HEK293 (cell line): ENCODE results near the gene CABCOCO1.

Experiments
- CTCF ChIA-PET: fragments of 350-600 bp; formaldehyde crosslinking; extraction: SDS; loops from one replicate; lab custom pipeline; 2021; ENCODE audit warnings: antibody characterized with exemption; lab: Yijun Ruan, JAX
- POLR2A ChIA-PET: fragments of 300-600 bp; formaldehyde crosslinking; extraction: SDS; loops from one replicate; lab custom pipeline; 2020; ENCODE audit warnings: antibody characterized with exemption, inconsistent platforms; lab: Yijun Ruan, JAX
- H3K27ac ChIP-seq: fragments of 200-500 bp; sonication (Bioruptor generic); 2 replicates; pipeline ENCODE4 v1.5.1; 2014; ENCODE audit warnings: low read depth, low read length, control low read depth, inconsistent platforms; ENCODE audit errors: extremely low read depth
- H3K36me3 ChIP-seq, 2 experiments: fragments of 200-500 bp in 1 of 2; sonication (Bioruptor generic) in 1 of 2; 1 replicate in 1 of 2; 2 replicates in 1 of 2; pipeline ENCODE4 v1.5.1; 2014 to 2017; ENCODE audit warnings: inconsistent platforms in 2 of 2, low read length in 2 of 2; ENCODE audit not compliant: control insufficient read depth in 2 of 2, insufficient read depth in 1 of 2
- H3K4me1 ChIP-seq: fragments of 200-500 bp; sonication (Bioruptor generic); 2 replicates; pipeline ENCODE4 v1.5.1; 2014; ENCODE audit warnings: mild to moderate bottlenecking, low read length, inconsistent platforms; ENCODE audit not compliant: control insufficient read depth, insufficient read depth
- H3K4me3 ChIP-seq: 2 replicates; pipeline ENCODE4 v1.5.1; 2011; ENCODE audit warnings: low read depth, mild to moderate bottlenecking, control low read depth, low read length, moderate library complexity
- H3K9me3 ChIP-seq: fragments of 200-500 bp; sonication (Bioruptor generic); 2 replicates; pipeline ENCODE4 v1.5.1; 2014; ENCODE audit warnings: low read depth, low read length, inconsistent platforms; ENCODE audit not compliant: control insufficient read depth, insufficient read depth
- GLIS2 ChIP-seq: fragments of 450-650 bp; formaldehyde crosslinking; IDR thresholded peaks from 2 replicates; pipeline ENCODE4 v1.5.1; 2016; ENCODE audit warnings: missing biosample characterization, missing genetic modification characterization
- HOXC10 ChIP-seq: sonication (generic); formaldehyde crosslinking; IDR thresholded peaks from 2 replicates; pipeline ENCODE4 v1.8.1; 2023; ENCODE audit warnings: mild to moderate bottlenecking, missing genetic modification reagents
- HOXD13 ChIP-seq: sonication (generic); formaldehyde crosslinking; IDR thresholded peaks from 2 replicates; pipeline ENCODE4 v1.8.0; 2022; ENCODE audit warnings: missing genetic modification reagents, borderline replicate concordance
- SCRT1 ChIP-seq: fragments of 450-650 bp; formaldehyde crosslinking; IDR thresholded peaks from 2 replicates; pipeline ENCODE4 v1.5.1; 2016; ENCODE audit warnings: missing biosample characterization, missing genetic modification characterization, borderline replicate concordance
- SP3 ChIP-seq: fragments of 450-650 bp; formaldehyde crosslinking; IDR thresholded peaks from 2 replicates; pipeline ENCODE4 v1.5.1; 2016; ENCODE audit warnings: missing biosample characterization, missing genetic modification characterization
- WT1 ChIP-seq: fragments of 450-650 bp; formaldehyde crosslinking; IDR thresholded peaks from 2 replicates; pipeline ENCODE4 v1.5.1; 2016; ENCODE audit warnings: missing biosample characterization, missing genetic modification characterization
- ZBTB17 ChIP-seq: fragments of 450-650 bp; formaldehyde crosslinking; IDR thresholded peaks from 2 replicates; pipeline ENCODE4 v1.5.1; 2016; ENCODE audit warnings: missing biosample characterization, missing genetic modification characterization
- ZBTB8A ChIP-seq: fragments of 450-650 bp; formaldehyde crosslinking; IDR thresholded peaks from 2 replicates; pipeline ENCODE4 v1.5.1; 2016; ENCODE audit warnings: missing biosample characterization, missing genetic modification characterization
- ZFP69B ChIP-seq: fragments of 450-650 bp; formaldehyde crosslinking; IDR thresholded peaks from 2 replicates; pipeline ENCODE4 v1.5.1; 2016; ENCODE audit warnings: missing biosample characterization, missing genetic modification characterization
- ZNF138 ChIP-seq: fragments of 450-650 bp; formaldehyde crosslinking; IDR thresholded peaks from 2 replicates; pipeline ENCODE4 v1.5.1; 2016; ENCODE audit warnings: missing biosample characterization, missing genetic modification characterization, borderline replicate concordance
- ZNF768 ChIP-seq: fragments of 450-650 bp; formaldehyde crosslinking; IDR thresholded peaks from 2 replicates; pipeline ENCODE4 v1.5.1; 2018; ENCODE audit warnings: missing biosample characterization, mild to moderate bottlenecking, missing genetic modification characterization
- ZNF791 ChIP-seq: fragments of 450-650 bp; formaldehyde crosslinking; IDR thresholded peaks from 2 replicates; pipeline ENCODE4 v1.5.1; 2016; ENCODE audit warnings: missing biosample characterization, missing genetic modification characterization
- ZSCAN23 ChIP-seq: fragments of 450-650 bp; formaldehyde crosslinking; IDR thresholded peaks from 2 replicates; pipeline ENCODE4 v1.5.1; 2016; ENCODE audit warnings: missing biosample characterization, missing genetic modification characterization
- TF ChIP-seq, protein P1 (sequence below): fragments of 450-650 bp; formaldehyde crosslinking; optimal IDR thresholded peaks from 2 replicates; pipeline ENCODE3; 2016; ENCODE audit warnings: missing biosample characterization, mild to moderate bottlenecking, missing genetic modification characterization
- TF ChIP-seq, protein P2 (sequence below): fragments of 450-650 bp; formaldehyde crosslinking; IDR thresholded peaks from 2 replicates; pipeline ENCODE4 v1.5.1; 2016; ENCODE audit warnings: missing biosample characterization, missing genetic modification characterization
- TF ChIP-seq, protein P3 (sequence below): fragments of 450-650 bp; formaldehyde crosslinking; IDR thresholded peaks from 2 replicates; pipeline ENCODE4 v1.5.1; 2016; ENCODE audit warnings: missing biosample characterization, missing genetic modification characterization
- TF ChIP-seq, protein P4 (sequence below): fragments of 450-650 bp; formaldehyde crosslinking; IDR thresholded peaks from 2 replicates; pipeline ENCODE4 v1.5.1; 2017; ENCODE audit warnings: missing biosample characterization, missing genetic modification characterization

The CABCOCO1 gene

DNA sequence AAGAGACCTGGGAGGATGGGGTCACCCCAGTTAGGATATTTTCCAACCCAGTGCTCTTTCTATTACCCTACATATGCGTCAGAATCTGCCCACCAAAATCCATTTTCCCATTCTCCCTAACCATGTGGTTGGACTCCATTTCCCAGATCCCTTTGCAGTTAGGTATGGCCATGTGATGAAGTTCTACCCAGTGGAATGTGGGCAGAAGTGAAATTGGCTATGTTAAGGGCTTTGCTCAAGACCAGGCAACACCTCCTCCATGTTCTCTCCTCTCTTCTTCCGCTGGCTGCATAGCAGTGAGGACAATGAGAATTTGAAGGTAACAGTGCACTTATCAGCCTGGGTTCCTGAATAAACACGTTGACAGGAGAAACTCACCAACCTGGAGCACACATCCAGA, 111.3 kb downstream of the CABCOCO1 start:
- ChIA-PET POLR2A (no interaction called here), CTCF (no interaction called here)
- no peaks in the 10 kb centered on the region for H3K9me3 ChIP-seq
- no peak for TF ChIP-seq ZBTB17 (tag by site-specific recombination)
- no peak overlapping the region for H3K4me3 ChIP-seq
- H3K36me3 ChIP-seq = no peaks in the 10 kb centered on the region
- no peaks in the 10 kb centered on the region for H3K4me1 ChIP-seq
- H3K27ac ChIP-seq = no peak overlapping the region

DNA sequence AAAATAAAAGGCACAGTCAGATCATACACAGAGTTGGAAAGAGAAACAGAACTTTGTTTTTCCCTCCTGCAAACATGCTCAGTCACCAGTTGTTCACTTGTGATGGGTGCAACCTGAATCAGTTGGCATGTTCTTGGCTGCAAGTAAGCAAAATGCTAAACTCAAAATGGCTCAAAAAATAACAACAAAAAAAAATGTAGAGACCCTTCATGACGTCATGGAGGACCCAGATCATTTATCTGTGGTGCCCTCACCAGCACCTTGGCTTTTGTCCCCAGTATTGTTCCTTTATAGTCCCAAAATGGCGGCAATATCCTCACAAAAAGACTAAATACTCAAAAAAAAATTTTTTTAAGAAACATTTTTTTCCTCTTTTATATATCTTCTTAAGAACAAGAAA, 112.4 kb downstream of the CABCOCO1 start:
- no peaks in the 10 kb centered on the region for H3K9me3 ChIP-seq
- ChIA-PET CTCF (no interaction called here), POLR2A (no interaction called here)
- TF ChIP-seq, protein P1, sequence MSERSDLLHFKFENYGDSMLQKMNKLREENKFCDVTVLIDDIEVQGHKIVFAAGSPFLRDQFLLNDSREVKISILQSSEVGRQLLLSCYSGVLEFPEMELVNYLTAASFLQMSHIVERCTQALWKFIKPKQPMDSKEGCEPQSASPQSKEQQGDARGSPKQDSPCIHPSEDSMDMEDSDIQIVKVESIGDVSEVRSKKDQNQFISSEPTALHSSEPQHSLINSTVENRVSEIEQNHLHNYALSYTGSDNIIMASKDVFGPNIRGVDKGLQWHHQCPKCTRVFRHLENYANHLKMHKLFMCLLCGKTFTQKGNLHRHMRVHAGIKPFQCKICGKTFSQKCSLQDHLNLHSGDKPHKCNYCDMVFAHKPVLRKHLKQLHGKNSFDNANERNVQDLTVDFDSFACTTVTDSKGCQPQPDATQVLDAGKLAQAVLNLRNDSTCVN = no peak
- H3K4me3 ChIP-seq = no peak overlapping the region
- H3K36me3 ChIP-seq = no peaks in the 10 kb centered on the region
- no peak overlapping the region for H3K27ac ChIP-seq
- H3K4me1 ChIP-seq = no peaks in the 10 kb centered on the region

DNA sequence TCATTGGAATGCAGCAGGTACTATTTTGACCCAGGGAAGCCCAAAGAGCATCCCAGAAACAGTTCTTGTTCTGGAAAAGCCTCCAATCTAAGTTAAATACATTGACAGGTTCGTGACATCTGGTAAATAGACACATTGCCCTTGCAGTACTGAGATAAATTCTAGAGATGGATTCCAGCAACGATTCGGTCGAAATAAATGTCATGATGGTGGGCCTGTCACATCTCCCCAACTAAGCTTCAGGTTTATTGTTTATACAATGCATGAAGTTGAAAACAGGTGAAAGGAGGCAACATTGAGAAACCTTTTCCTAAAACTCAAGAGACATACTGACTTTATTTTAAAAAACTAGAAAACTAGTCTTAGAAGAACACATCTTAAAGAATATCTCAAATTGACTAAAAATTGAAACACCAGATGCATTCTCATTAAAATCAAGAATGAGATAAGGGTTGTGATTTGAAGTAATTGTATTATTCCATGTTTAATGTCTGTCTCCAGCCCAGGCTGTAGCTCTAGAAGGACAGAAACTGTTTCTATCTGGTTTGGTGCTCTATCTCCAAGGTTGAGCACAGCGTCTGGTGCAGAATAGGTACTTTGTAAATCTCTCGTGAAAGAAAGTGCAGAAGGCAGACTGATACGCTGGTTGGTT, 114.0 kb downstream of the CABCOCO1 start:
- no peaks in the 10 kb centered on the region for H3K4me1 ChIP-seq
- H3K9me3 ChIP-seq = no peaks in the 10 kb centered on the region
- H3K36me3 ChIP-seq = no peaks in the 10 kb centered on the region
- H3K27ac ChIP-seq = no peak overlapping the region
- ChIA-PET POLR2A (no interaction called here), CTCF (interaction anchor here (0.7 to 1.3 kb wide), 3 partner anchors 26 to 752 kb away, joined by 3 read pairs; no protein-coding TSS in a partner anchor)
- H3K4me3 ChIP-seq = no peak overlapping the region
- TF ChIP-seq HOXC10 (CRISPR knock-in tag) = no peak
- TF ChIP-seq WT1 (tag by site-specific recombination) = no peak
- no peak for TF ChIP-seq ZFP69B (tag by site-specific recombination)
- no peak for TF ChIP-seq SCRT1 (tag by site-specific recombination)
- TF ChIP-seq ZSCAN23 (tag by site-specific recombination) = no peak
- TF ChIP-seq SP3 (tag by site-specific recombination) = no peak
- no peak for TF ChIP-seq ZNF768 (tag by site-specific recombination)
- TF ChIP-seq, protein P1 = no peak
- TF ChIP-seq HOXD13 (CRISPR knock-in tag) = no peak
- no peak for TF ChIP-seq ZNF138
- TF ChIP-seq, protein P2, sequence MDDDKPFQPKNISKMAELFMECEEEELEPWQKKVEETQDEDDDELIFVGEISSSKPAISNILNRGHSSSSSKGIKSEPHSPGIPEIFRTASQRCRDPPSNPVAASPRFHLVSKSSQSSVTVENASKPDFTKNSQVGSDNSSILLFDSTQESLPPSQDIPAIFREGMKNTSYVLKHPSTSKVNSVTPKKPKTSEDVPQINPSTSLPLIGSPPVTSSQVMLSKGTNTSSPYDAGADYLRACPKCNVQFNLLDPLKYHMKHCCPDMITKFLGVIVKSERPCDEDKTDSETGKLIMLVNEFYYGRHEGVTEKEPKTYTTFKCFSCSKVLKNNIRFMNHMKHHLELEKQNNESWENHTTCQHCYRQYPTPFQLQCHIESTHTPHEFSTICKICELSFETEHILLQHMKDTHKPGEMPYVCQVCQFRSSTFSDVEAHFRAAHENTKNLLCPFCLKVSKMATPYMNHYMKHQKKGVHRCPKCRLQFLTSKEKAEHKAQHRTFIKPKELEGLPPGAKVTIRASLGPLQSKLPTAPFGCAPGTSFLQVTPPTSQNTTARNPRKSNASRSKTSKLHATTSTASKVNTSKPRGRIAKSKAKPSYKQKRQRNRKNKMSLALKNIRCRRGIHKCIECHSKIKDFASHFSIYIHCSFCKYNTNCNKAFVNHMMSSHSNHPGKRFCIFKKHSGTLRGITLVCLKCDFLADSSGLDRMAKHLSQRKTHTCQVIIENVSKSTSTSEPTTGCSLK (tag by site-specific recombination) = no peak
- no peak for TF ChIP-seq ZNF791 (tag by site-specific recombination)
- TF ChIP-seq GLIS2 = no peak
- no peak for TF ChIP-seq ZBTB8A (tag by site-specific recombination)
- TF ChIP-seq, protein P3, sequence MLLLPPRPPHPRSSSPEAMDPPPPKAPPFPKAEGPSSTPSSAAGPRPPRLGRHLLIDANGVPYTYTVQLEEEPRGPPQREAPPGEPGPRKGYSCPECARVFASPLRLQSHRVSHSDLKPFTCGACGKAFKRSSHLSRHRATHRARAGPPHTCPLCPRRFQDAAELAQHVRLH (tag by site-specific recombination) = no peak
- TF ChIP-seq, protein P4, sequence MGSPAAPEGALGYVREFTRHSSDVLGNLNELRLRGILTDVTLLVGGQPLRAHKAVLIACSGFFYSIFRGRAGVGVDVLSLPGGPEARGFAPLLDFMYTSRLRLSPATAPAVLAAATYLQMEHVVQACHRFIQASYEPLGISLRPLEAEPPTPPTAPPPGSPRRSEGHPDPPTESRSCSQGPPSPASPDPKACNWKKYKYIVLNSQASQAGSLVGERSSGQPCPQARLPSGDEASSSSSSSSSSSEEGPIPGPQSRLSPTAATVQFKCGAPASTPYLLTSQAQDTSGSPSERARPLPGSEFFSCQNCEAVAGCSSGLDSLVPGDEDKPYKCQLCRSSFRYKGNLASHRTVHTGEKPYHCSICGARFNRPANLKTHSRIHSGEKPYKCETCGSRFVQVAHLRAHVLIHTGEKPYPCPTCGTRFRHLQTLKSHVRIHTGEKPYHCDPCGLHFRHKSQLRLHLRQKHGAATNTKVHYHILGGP (tag by site-specific recombination) = no peak
